HEK293 (cell line): ENCODE results near the gene RUFY4.

Experiments used
- CTCF ChIA-PET: fragments of 350-600 bp; formaldehyde crosslinking; extraction: SDS; loops from one replicate; lab custom pipeline; 2021; ENCODE audit warnings: antibody characterized with exemption; lab: Yijun Ruan, JAX
- POLR2A ChIA-PET: fragments of 300-600 bp; formaldehyde crosslinking; extraction: SDS; loops from one replicate; lab custom pipeline; 2020; ENCODE audit warnings: antibody characterized with exemption, inconsistent platforms; lab: Yijun Ruan, JAX
- H3K27ac ChIP-seq: fragments of 200-500 bp; sonication (Bioruptor generic); 2 replicates; pipeline ENCODE4 v1.5.1; 2014; ENCODE audit warnings: low read depth, low read length, control low read depth, inconsistent platforms; ENCODE audit errors: extremely low read depth
- H3K36me3 ChIP-seq, 2 experiments: fragments of 200-500 bp in 1 of 2; sonication (Bioruptor generic) in 1 of 2; 1 replicate in 1 of 2; 2 replicates in 1 of 2; pipeline ENCODE4 v1.5.1; 2014 to 2017; ENCODE audit warnings: inconsistent platforms in 2 of 2, low read length in 2 of 2; ENCODE audit not compliant: control insufficient read depth in 2 of 2, insufficient read depth in 1 of 2
- H3K4me1 ChIP-seq: fragments of 200-500 bp; sonication (Bioruptor generic); 2 replicates; pipeline ENCODE4 v1.5.1; 2014; ENCODE audit warnings: mild to moderate bottlenecking, low read length, inconsistent platforms; ENCODE audit not compliant: control insufficient read depth, insufficient read depth
- H3K4me3 ChIP-seq: 2 replicates; pipeline ENCODE4 v1.5.1; 2011; ENCODE audit warnings: low read depth, mild to moderate bottlenecking, control low read depth, low read length, moderate library complexity
- H3K9me3 ChIP-seq: fragments of 200-500 bp; sonication (Bioruptor generic); 2 replicates; pipeline ENCODE4 v1.5.1; 2014; ENCODE audit warnings: low read depth, low read length, inconsistent platforms; ENCODE audit not compliant: control insufficient read depth, insufficient read depth
- GLIS1 ChIP-seq: fragments of 450-650 bp; formaldehyde crosslinking; IDR thresholded peaks from 2 replicates; pipeline ENCODE4 v1.5.1; 2016; ENCODE audit warnings: missing biosample characterization, missing genetic modification characterization
- KLF9 ChIP-seq: fragments of 450-650 bp; formaldehyde crosslinking; IDR thresholded peaks from 2 replicates; pipeline ENCODE4 v1.5.1; 2016; ENCODE audit warnings: missing biosample characterization, missing genetic modification characterization, low read depth
- WT1 ChIP-seq: fragments of 450-650 bp; formaldehyde crosslinking; IDR thresholded peaks from 2 replicates; pipeline ENCODE4 v1.5.1; 2016; ENCODE audit warnings: missing biosample characterization, missing genetic modification characterization
- YY1 ChIP-seq: fragments of 450-650 bp; formaldehyde crosslinking; IDR thresholded peaks from 2 replicates; pipeline ENCODE4 v1.5.1; 2018; ENCODE audit warnings: missing biosample characterization, missing genetic modification characterization
- ZFHX2 ChIP-seq: fragments of 450-650 bp; formaldehyde crosslinking; conservative IDR thresholded peaks from 2 replicates; pipeline ENCODE4 v1.5.1; 2016; ENCODE audit warnings: missing biosample characterization, missing genetic modification characterization
- ZNF10 ChIP-seq: fragments of 450-650 bp; formaldehyde crosslinking; IDR thresholded peaks from 2 replicates; pipeline ENCODE4 v1.5.1; 2017; ENCODE audit warnings: missing biosample characterization, missing genetic modification characterization
- ZNF132 ChIP-seq: fragments of 450-650 bp; formaldehyde crosslinking; IDR thresholded peaks from 2 replicates; pipeline ENCODE4 v1.5.1; 2017; ENCODE audit warnings: missing biosample characterization, missing genetic modification characterization, borderline replicate concordance
- ZNF155 ChIP-seq: fragments of 450-650 bp; formaldehyde crosslinking; IDR thresholded peaks from 2 replicates; pipeline ENCODE4 v1.5.1; 2016; ENCODE audit warnings: missing biosample characterization, missing genetic modification characterization
- ZNF175 ChIP-seq: fragments of 450-650 bp; formaldehyde crosslinking; IDR thresholded peaks from 2 replicates; pipeline ENCODE4 v1.5.1; 2016; ENCODE audit warnings: missing biosample characterization, missing genetic modification characterization
- ZNF202 ChIP-seq: fragments of 450-650 bp; formaldehyde crosslinking; IDR thresholded peaks from 2 replicates; pipeline ENCODE4 v1.5.1; 2016; ENCODE audit warnings: missing biosample characterization, missing genetic modification characterization, borderline replicate concordance
- ZNF416 ChIP-seq: fragments of 450-650 bp; formaldehyde crosslinking; IDR thresholded peaks from 2 replicates; pipeline ENCODE4 v1.5.1; 2016; ENCODE audit warnings: missing biosample characterization, missing genetic modification characterization
- ZNF501 ChIP-seq: fragments of 450-650 bp; formaldehyde crosslinking; IDR thresholded peaks from 2 replicates; pipeline ENCODE4 v1.5.1; 2016; ENCODE audit warnings: missing biosample characterization, missing genetic modification characterization
- ZNF529 ChIP-seq: fragments of 450-650 bp; formaldehyde crosslinking; IDR thresholded peaks from 2 replicates; pipeline ENCODE4 v1.5.1; 2017; ENCODE audit warnings: missing genetic modification characterization, missing biosample characterization; ENCODE audit not compliant: insufficient replicate concordance
- ZNF530 ChIP-seq: fragments of 450-650 bp; formaldehyde crosslinking; IDR thresholded peaks from 2 replicates; pipeline ENCODE4 v1.5.1; 2016; ENCODE audit warnings: low read depth, missing biosample characterization, missing genetic modification characterization
- ZNF558 ChIP-seq: fragments of 450-650 bp; formaldehyde crosslinking; IDR thresholded peaks from 2 replicates; pipeline ENCODE4 v1.5.1; 2016; ENCODE audit warnings: missing biosample characterization, missing genetic modification characterization
- ZNF629 ChIP-seq: fragments of 450-650 bp; formaldehyde crosslinking; IDR thresholded peaks from 2 replicates; pipeline ENCODE4 v1.5.1; 2017; ENCODE audit warnings: missing biosample characterization, missing genetic modification characterization
- ZNF76 ChIP-seq: fragments of 450-650 bp; formaldehyde crosslinking; IDR thresholded peaks from 2 replicates; pipeline ENCODE4; 2016; ENCODE audit warnings: low read depth, missing biosample characterization, missing genetic modification characterization, borderline replicate concordance
- ZSCAN30 ChIP-seq: fragments of 450-650 bp; IDR thresholded peaks from 2 replicates; pipeline ENCODE4 v1.5.1; 2018; ENCODE audit warnings: missing biosample characterization, mild to moderate bottlenecking, missing genetic modification characterization, moderate library complexity
- TF ChIP-seq, protein P1 (sequence below): fragments of 450-650 bp; formaldehyde crosslinking; optimal IDR thresholded peaks from 2 replicates; pipeline ENCODE3; 2016; ENCODE audit warnings: missing biosample characterization, mild to moderate bottlenecking, missing genetic modification characterization
- TF ChIP-seq, protein P2 (sequence below): fragments of 450-650 bp; formaldehyde crosslinking; IDR thresholded peaks from 2 replicates; pipeline ENCODE4 v1.5.1; 2016; ENCODE audit warnings: missing biosample characterization, missing genetic modification characterization

Gene RUFY4

GRCh38 chr2:218036371-218036770, 32.7 kb upstream of the RUFY4 start:
- H3K4me3 ChIP-seq: no peak overlapping the region
- CTCF ChIA-PET: interaction anchor here (0.7 to 2.9 kb wide), 7 partner anchors 9 to 250 kb away, joined by 3 to 25 read pairs (median 3); no protein-coding TSS in a partner anchor
- no peak for TF ChIP-seq ZNF202 (tag by site-specific recombination)
- TF ChIP-seq WT1 (tag by site-specific recombination): no peak
- no peak for TF ChIP-seq ZNF76 (tag by site-specific recombination)
- TF ChIP-seq ZNF530 (tag by site-specific recombination): no peak
- TF ChIP-seq, all 188 proteins: peak for 0
- no peaks in the 10 kb centered on the region for H3K36me3 ChIP-seq
- no peaks in the 10 kb centered on the region for H3K4me1 ChIP-seq
- POLR2A ChIA-PET: no interaction called here
- H3K9me3 ChIP-seq: no peaks in the 10 kb centered on the region
- H3K27ac ChIP-seq: no peak overlapping the region

GRCh38 chr2:218039171-218039570, 29.9 kb upstream of the RUFY4 start:
- H3K4me3 ChIP-seq: no peak overlapping the region
- POLR2A ChIA-PET: no interaction called here
- TF ChIP-seq ZNF558 (tag by site-specific recombination): no peak
- TF ChIP-seq, protein P1, sequence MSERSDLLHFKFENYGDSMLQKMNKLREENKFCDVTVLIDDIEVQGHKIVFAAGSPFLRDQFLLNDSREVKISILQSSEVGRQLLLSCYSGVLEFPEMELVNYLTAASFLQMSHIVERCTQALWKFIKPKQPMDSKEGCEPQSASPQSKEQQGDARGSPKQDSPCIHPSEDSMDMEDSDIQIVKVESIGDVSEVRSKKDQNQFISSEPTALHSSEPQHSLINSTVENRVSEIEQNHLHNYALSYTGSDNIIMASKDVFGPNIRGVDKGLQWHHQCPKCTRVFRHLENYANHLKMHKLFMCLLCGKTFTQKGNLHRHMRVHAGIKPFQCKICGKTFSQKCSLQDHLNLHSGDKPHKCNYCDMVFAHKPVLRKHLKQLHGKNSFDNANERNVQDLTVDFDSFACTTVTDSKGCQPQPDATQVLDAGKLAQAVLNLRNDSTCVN (tag by site-specific recombination): no peak
- no peak for TF ChIP-seq ZNF629
- TF ChIP-seq ZNF416 (tag by site-specific recombination): no peak
- TF ChIP-seq ZNF175 (tag by site-specific recombination): no peak
- no peak for TF ChIP-seq ZNF501 (tag by site-specific recombination)
- TF ChIP-seq ZSCAN30 (tag by site-specific recombination): no peak
- no peak for TF ChIP-seq GLIS1
- TF ChIP-seq, protein P2, sequence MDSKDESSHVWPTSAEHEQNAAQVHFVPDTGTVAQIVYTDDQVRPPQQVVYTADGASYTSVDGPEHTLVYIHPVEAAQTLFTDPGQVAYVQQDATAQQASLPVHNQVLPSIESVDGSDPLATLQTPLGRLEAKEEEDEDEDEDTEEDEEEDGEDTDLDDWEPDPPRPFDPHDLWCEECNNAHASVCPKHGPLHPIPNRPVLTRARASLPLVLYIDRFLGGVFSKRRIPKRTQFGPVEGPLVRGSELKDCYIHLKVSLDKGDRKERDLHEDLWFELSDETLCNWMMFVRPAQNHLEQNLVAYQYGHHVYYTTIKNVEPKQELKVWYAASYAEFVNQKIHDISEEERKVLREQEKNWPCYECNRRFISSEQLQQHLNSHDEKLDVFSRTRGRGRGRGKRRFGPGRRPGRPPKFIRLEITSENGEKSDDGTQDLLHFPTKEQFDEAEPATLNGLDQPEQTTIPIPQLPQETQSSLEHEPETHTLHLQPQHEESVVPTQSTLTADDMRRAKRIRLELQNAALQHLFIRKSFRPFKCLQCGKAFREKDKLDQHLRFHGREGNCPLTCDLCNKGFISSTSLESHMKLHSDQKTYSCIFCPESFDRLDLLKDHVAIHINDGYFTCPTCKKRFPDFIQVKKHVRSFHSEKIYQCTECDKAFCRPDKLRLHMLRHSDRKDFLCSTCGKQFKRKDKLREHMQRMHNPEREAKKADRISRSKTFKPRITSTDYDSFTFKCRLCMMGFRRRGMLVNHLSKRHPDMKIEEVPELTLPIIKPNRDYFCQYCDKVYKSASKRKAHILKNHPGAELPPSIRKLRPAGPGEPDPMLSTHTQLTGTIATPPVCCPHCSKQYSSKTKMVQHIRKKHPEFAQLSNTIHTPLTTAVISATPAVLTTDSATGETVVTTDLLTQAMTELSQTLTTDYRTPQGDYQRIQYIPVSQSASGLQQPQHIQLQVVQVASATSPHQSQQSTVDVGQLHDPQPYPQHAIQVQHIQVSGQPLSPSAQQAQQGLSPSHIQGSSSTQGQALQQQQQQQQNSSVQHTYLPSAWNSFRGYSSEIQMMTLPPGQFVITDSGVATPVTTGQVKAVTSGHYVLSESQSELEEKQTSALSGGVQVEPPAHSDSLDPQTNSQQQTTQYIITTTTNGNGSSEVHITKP (tag by site-specific recombination): no peak
- TF ChIP-seq, all 188 proteins: peak for 0
- Histone ChIP-seq H3K27ac (no peak overlapping the region), H3K36me3 (no peaks in the 10 kb centered on the region), H3K4me1 (no peaks in the 10 kb centered on the region), H3K9me3 (no peaks in the 10 kb centered on the region)
- CTCF ChIA-PET: interaction anchor here (1.1 to 2.8 kb wide), 3 partner anchors 250 to 253 kb away, joined by 3 to 16 read pairs (median 4); no protein-coding TSS in a partner anchor

GRCh38 chr2:218040883-218041282, 28.2 kb upstream of the RUFY4 start:
- Histone ChIP-seq H3K4me1 (no peaks in the 10 kb centered on the region), H3K36me3 (no peaks in the 10 kb centered on the region), H3K27ac (no peak overlapping the region), H3K4me3 (no peak overlapping the region), H3K9me3 (no peaks in the 10 kb centered on the region)
- ChIA-PET POLR2A (no interaction called here), CTCF (interaction anchor here (0.6 to 2.8 kb wide), 6 partner anchors 13 to 255 kb away, joined by 3 to 21 read pairs (median 11); partner anchors contain the start of gene RUFY4)
- no peak for TF ChIP-seq ZNF529 (tag by site-specific recombination)
- TF ChIP-seq YY1 (tag by site-specific recombination): no peak
- TF ChIP-seq ZNF155 (tag by site-specific recombination): no peak
- no peak for TF ChIP-seq KLF9 (tag by site-specific recombination)
- TF ChIP-seq ZNF132 (tag by site-specific recombination): no peak
- TF ChIP-seq ZNF629: no peak
- TF ChIP-seq ZNF10 (tag by site-specific recombination): no peak
- TF ChIP-seq ZFHX2 (tag by site-specific recombination): no peak
